Activated CD8-positive, alpha-beta memory T cell treated with anti-CD3 and anti-CD28 coated beads, Interleukin-2, amount 50 U/mL, for 1 hour (primary cell): ENCODE measurements around the gene MYO18B.

Experiments
- DNase-seq: peaks from one replicate; pipeline ENCODE4 v3.0.0-alpha.2; 2020; ENCODE audit errors: extremely low read depth

MYO18B gene

GRCh38 chr22:26045051-26045450 lies 303.1 kb downstream of the MYO18B start:
- no peak for DNase-seq

GRCh38 chr22:26045860-26046259 lies 303.9 kb downstream of the MYO18B start:
- no peak for DNase-seq

GRCh38 chr22:26047516-26047915 lies 305.5 kb downstream of the MYO18B start:
- no peak for DNase-seq

- DNase-seq, result no peak
These were observed 305.9 kb downstream of the MYO18B start for GRCh38 chr22:26047920-26048319.

GRCh38 chr22:26050079-26050478 lies 308.1 kb downstream of the MYO18B start:
- DNase-seq, result no peak

GRCh38 chr22:26053737-26054316 lies 311.8 kb downstream of the MYO18B start:
- no peak for DNase-seq

GRCh38 chr22:26054841-26055605 lies 313.0 kb downstream of the MYO18B start:
- DNase-seq, result no peak

- no peak for DNase-seq
These were observed 313.7 kb downstream of the MYO18B start for GRCh38 chr22:26055693-26056092.

- no peak for DNase-seq
These were observed 314.6 kb downstream of the MYO18B start for GRCh38 chr22:26056455-26057200.

GRCh38 chr22:26057731-26058130 lies 315.7 kb downstream of the MYO18B start:
- DNase-seq, result no peak

- no peak for DNase-seq
These were observed 322.1 kb downstream of the MYO18B start for GRCh38 chr22:26064048-26064447.

- no peak for DNase-seq
These were observed 323.9 kb downstream of the MYO18B start for GRCh38 chr22:26065847-26066246.

- DNase-seq, result no peak
These were observed 324.5 kb downstream of the MYO18B start for GRCh38 chr22:26066534-26066933.

- no peak for DNase-seq
These were observed 326.6 kb downstream of the MYO18B start for GRCh38 chr22:26068571-26068970.

- no peak for DNase-seq
These were observed 330.6 kb downstream of the MYO18B start for GRCh38 chr22:26072621-26073020.

- no peak for DNase-seq
These were observed 333.3 kb downstream of the MYO18B start for GRCh38 chr22:26075251-26075650.

GRCh38 chr22:26079009-26079408 lies 337.0 kb downstream of the MYO18B start:
- DNase-seq, result no peak
